ENCODE data around the gene DIO1. TPM values are rescaled to one million over a fixed set of nuclear protein-coding genes. Genes with fewer than 3 reads are reported as not detected.

Gene DIO1
- total RNA-seq, 1 donor from 2014 or later, result not detected

DNA sequence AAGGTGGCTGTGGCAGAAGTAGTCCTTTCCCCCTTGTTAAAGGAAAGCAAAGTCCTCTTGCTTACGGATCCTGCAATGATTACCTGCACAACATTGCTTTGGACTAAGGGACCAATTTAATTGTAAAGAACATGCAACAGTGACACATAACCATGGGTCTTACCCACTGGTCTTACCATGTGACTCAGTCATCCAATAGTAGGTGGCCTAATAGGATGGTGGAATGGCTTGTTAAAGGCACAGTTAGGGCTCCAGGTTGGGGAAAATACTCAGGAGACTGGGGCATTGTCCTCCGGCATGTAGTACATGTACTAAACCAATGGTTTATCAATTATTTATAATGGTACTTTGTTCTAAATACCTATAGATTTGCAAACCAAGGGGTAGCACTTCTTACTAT is 2.3 kb upstream of the DIO1 start:
- intact Hi-C loops (cut with micrococcal nuclease), result loop anchor here (5.0 kb wide), 1 partner anchor 516 kb away; the partner anchor contains the start of gene SSBP3

DNA sequence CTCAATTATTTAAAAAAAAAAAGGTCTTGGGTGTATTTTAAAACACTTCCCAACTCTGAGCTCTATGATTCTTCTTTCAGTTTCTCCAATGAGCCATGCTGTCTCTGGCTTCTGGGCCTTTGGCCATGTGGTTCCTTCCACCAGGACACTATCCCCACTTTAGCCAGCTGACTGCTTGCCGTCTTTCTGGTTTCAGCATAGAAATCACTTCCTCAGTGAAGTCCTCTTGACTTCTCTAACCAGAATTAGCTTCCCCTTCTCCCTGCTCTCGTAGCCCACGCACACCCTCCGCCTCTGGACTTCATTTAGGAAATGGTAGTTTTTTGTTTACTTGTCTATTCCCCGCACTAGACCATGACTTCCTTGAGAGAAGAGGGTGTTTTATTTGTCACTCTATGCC is 1.1 kb upstream of the DIO1 start:
- intact Hi-C loops (cut with micrococcal nuclease), result loop anchor here (5.0 kb wide), 1 partner anchor 514 kb away; the partner anchor contains the start of gene SSBP3

DNA sequence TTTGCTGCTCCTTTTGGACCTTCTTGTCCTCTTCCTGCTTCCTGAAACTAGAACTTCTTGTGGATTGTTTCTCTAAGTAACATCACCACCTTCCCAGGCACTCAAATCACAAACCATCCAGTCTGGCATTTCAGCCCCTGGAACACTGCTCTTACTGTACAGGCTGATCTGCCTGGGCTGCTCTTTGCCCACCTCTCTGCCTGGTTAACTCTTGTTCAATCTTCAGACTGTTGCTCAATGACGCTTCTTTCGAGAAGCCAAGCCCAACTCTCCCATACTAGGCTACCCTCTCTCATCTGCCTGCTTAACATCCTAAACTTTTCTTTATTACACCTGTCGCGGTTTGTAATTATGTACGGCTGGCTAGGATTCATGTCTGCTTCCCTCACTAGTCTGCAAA is 657 bp downstream of the DIO1 start:
- intact Hi-C loops (cut with micrococcal nuclease), result loop anchor here (5.0 kb wide), 1 partner anchor 513 kb away; the partner anchor contains the start of gene SSBP3

GRCh38 chr1:53895421-53895820 is 1.4 kb downstream of the DIO1 start:
- intact Hi-C loops (cut with micrococcal nuclease), result no loop called here

DNA sequence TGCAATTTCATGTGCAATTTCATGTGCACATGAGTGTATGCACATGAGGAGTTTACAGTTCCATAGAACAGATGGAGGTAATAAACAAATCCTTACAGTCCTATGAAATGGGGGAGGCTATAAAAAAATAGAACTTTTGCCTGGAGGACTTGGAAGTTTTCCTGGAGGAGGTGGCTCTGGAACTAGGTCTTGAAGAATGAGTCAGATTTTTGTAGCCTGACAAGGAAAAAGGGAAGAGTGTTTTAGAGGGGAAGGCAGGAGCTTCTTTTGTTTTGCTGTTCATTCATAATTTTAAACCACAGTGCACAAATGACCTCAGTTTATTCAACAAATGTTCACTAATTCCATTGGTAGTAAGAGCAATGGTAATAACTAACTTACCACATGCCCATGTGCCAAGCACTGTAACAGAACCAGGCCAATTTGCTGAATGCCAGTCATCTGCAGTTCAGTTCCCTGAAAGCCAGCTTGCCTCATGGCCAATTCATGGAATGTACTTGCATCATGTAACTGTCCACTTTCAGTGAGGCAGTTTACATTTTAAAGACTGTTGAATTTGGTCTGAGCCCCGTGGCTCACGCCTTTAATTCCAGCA is 2.7 kb downstream of the DIO1 start:
- intact Hi-C loops (cut with micrococcal nuclease), result no loop called here

GRCh38 chr1:53899206-53899628 is 5.2 kb downstream of the DIO1 start:
- intact Hi-C loops (cut with micrococcal nuclease), result no loop called here

- intact Hi-C loops (cut with micrococcal nuclease), result no loop called here
Observed at GRCh38 chr1:53899708-53900107, 5.7 kb downstream of the DIO1 start.

DNA sequence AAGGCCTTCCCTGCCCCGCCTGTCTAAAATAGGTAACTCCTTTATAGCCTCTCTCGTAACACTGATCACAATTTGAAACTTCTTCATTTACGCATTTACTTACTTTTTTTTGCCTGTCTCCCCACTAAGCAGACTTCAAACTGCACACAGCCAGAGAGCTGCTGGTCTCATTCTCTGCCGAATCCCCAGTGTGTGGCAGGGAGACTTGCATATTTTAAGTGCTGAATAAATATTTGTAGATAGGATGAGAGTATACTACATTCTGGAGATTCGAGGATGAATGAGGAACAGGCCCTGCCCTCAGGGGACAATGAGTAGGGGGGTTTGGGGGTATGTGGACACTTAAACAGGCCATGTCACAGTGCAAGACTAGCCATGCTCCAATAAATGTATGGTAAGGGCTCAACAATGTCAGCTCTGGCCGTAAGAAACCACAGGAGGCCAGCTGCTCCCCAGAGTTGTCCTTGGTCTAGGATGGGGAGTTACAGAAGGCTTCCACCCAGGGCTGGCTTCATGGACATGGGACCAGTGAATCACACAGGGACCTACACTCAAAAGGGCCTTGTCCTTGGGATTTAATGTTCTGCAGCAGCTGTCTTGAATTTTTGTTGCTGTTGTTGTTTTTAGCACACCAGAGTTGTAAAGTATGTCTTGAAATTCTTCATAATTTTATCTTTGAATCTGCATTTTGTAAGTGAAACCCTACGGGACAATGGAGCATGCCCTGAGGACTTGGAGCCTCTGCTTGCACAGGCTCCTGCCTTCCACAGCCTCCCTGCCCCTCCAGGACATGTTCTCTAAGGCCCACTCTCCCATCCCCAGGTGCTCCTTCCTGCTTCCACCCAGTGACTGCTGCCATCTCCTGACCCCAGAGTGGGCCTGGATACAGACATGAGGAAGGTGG is 8.5 kb downstream of the DIO1 start:
- intact Hi-C loops (cut with micrococcal nuclease), result no loop called here

DNA sequence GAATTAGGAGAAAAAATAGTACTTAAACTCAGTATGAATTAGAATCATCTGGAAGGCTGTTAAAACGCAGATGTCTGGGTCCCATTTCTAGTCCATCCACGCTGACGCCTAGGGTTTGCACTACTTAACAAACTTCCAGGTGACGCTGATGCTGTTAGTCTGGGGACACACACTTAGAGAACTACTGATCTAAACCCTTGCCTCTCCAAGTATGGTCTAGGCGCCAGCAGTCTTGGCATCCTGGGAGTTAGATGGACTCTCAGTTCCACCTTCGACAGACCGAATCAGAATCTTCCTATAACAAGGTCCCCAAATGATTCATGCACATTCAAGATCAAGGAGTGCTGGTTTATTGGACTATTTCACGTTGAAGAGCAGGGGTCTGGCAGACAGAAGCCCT is 11.5 kb downstream of the DIO1 start:
- intact Hi-C loops (cut with micrococcal nuclease), result no loop called here

GRCh38 chr1:53906121-53906520 is 12.1 kb downstream of the DIO1 start:
- intact Hi-C loops (cut with micrococcal nuclease), result no loop called here

DNA sequence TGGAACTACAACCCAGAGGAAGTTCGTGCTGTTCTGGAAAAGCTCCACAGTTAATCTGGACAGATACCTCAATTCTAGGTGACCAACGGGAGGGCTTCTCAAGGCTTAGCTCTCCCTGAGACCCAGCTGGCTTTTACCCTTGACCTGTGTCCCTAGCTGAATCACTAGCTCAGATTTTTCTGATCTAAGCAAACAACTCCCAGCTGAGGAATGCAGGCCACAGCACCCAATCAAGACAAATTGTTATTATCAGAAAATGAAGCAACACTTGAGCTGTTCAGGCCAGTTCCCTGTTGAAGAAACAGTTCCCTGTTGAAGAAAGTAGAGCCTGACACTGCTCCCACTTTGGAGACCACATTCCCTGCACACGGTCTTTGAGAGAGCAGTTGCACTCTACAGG is 16.0 kb downstream of the DIO1 start:
- intact Hi-C loops (cut with micrococcal nuclease), result no loop called here

GRCh38 chr1:53911442-53911841 is 17.5 kb downstream of the DIO1 start:
- intact Hi-C loops (cut with micrococcal nuclease), result no loop called here

DNA sequence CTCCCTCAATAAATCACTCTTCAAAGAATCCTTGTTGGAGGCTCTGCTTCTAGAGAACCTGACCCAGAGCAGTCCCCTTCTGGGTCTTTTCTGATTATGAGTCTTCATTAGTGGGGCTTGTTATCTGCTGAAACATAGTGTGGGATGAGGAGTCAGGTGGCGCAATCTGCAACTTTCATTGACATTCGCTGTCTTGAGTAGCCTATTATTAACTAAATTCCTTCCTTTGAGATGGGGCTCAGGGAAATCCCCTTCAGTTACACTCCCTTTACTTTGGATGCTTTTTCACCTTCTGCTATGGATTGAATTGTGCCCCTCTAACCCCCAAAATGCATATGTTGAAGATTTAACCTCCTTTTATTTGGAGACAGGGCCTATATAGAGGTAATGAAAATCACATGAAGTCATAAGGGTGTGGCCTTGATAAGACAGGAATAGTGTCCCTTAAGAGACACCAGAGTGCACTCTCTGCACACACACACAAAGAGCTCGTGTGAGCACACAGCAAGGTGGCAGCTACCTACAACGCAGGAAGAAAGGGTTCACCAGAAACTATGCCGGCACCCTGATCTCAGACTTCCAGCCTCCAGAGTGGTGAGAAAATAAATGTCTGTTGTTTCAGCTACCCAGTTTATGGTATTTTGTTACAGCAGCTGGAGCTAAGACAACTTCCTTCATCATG is 19.5 kb downstream of the DIO1 start:
- intact Hi-C loops (cut with micrococcal nuclease), result no loop called here

- intact Hi-C loops (cut with micrococcal nuclease), result loop anchor here (2.0 kb wide), 1 partner anchor 26 kb away; the partner anchor contains the start of gene IFT25
Observed at GRCh38 chr1:53918343-53918742, 24.4 kb downstream of the DIO1 start.

GRCh38 chr1:53919675-53920066 is 25.7 kb downstream of the DIO1 start:
- intact Hi-C loops (cut with micrococcal nuclease), result loop anchor here (2.0 kb wide), 1 partner anchor 25 kb away; the partner anchor contains the start of gene IFT25

- intact Hi-C loops (cut with micrococcal nuclease), result no loop called here
Observed at GRCh38 chr1:53927376-53927881, 33.4 kb downstream of the DIO1 start.

DNA sequence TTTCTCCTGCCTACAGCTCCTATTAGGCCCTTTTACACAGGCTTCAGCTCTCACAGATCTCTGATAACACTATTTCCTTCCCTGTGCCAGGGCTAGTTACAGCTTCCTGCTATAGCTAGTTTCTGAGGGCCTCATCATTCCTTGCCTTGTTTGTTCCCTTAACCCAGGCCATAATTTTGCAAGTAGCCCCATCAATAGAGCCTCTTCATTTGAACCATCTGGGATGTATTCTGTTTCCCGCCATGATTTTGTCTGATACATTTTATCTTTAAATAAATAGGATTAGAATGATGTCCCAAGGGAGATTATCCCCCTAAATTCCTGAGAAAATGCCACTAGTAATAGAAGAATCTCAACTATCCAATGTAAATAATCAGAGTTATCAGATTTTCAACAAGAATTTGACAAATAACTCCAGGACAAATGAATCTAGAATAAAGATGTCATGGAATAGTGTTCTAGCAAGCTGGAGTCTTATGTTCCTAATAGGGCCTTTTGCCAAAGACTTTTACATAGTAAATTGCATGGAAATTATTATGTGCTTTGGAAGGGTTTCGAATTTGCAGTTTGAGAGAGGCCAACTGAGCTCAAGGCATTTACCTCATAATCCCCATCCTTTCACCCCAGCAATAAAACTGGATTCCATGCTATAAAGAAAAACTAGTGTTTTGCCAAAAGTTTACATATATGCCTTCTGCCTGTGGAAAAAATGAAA is 35.4 kb downstream of the DIO1 start:
- intact Hi-C loops (cut with micrococcal nuclease), result no loop called here

DNA sequence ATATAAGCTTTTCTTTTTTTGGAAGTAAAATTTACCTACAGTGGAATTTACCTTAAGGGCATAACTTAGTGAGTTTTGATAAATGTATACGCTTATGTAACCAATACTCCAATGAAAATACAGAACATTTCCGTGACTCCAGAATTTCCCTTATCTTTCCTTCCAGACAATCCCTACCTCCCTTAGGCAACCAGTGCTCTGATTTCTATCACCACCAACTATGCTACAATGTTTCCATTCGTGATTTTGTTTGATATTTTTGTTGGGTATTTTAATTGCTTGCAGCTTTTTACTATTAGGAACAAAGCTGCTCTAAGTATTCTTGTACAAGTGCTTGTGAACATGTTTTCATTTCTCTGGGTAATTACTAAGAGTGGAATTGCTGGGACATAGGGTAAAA is 36.9 kb downstream of the DIO1 start:
- intact Hi-C loops (cut with micrococcal nuclease), result no loop called here

- intact Hi-C loops (cut with micrococcal nuclease), result no loop called here
Observed at GRCh38 chr1:53931523-53931922, 37.5 kb downstream of the DIO1 start.

DNA sequence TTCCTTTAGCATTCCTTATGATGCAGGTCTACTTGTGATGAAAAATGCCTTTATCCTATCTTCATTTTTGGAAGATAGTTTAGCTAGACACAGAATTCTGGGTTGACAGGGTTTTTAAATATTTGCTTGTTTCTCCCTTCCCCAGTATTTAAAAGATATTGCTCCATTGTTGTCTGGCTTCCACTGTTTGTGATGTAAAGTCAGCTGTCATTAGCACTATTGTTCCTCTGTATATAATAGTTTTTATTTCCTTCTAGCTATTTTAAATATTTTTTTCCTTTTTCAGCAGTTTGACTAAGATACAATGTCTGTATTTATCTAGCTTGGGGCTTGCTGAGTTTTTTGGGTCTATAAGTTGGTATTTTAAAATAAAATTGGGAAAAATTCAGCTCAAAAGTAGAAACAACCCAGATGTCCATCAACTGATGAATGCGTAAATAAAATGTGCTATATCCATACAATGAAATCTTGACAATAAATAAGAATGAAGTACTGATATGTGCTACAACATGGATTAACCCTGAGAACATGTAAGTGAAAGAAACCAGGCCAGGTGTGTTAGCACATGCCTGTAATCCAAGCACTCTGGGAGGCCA is 40.3 kb downstream of the DIO1 start:
- intact Hi-C loops (cut with micrococcal nuclease), result no loop called here

DNA sequence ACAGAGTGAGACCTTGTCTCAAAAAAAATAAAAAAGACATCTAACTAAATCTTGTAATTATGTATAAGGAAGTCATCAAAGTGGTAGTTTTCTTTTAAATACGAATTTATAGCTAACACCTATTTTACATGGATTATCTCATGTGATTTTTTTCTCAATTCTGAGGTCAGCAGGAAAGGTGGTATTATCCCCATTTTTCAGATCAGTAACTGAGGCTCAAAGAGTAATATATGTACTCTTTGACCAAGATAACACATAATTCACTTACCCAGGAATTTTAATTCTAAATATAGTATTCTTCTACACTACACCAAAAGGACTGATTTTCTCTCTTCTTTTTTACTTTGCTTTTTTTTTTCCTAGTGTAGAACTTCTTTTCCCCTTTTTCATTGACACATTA is 42.4 kb downstream of the DIO1 start:
- intact Hi-C loops (cut with micrococcal nuclease), result no loop called here
